Measurements from ENCODE around the gene UFSP1.

Gene UFSP1

DNA sequence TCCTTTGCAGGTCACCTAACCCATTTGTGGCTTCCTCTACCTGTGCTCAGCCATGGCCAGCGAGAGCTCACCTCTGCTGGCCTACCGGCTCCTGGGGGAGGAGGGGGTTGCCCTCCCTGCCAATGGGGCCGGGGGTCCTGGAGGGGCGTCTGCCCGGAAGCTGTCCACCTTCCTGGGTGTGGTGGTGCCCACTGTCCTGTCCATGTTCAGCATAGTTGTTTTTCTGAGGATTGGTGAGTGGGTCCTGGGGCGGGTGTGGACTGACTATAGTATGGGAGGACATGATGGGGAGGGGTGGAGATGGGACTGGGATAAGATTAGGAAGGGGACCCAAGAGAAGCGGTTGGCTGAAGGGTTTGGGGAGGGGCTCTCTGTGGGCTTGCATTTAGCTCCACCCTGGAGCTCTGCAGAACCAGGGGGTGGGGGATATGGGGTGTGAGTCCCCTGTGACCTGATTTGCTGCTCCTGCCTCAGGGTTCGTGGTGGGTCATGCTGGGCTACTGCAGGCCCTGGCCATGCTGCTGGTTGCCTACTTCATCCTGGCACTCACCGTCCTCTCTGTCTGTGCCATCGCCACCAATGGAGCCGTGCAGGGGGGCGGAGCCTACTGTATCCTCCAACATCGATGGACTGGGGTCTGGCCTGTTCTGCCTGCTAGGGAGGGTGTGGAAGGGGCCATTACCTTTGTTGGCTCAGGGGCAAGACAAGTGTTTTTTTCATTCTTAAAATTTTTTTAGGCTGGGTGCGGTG, 35.2 kb downstream of the UFSP1 start:
- DNase-seq: no peak

- peak; percentile 90 for DNase-seq
Observed at GRCh38 chr7:100852048-100852872, 37.3 kb downstream of the UFSP1 start, which contains the start of gene SLC12A9. Gene SLC12A9 (plus strand): TSS chr7:100852713. CDS start chr7:100854198, 1,485 bp downstream.

DNA sequence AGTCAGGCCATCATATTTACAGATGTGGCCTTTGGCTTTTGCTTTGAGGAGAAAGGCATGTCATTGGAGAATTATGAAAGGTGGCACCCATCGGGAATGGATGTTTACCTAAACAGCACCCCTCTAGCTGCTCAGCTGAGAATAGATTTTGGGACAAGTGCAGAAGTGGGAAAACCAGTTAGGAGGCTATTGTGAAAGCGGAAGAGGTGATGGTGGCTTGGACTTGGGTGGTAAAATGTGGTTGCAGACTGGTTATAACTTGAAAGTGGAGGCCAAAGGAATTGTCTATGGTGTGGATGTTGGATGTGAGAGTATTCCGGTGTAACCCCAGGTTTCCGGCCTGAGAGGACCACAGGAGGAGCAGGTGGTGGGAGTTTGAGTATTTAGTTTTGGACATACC, 42.2 kb downstream of the UFSP1 start:
- DNase-seq: no peak

DNA sequence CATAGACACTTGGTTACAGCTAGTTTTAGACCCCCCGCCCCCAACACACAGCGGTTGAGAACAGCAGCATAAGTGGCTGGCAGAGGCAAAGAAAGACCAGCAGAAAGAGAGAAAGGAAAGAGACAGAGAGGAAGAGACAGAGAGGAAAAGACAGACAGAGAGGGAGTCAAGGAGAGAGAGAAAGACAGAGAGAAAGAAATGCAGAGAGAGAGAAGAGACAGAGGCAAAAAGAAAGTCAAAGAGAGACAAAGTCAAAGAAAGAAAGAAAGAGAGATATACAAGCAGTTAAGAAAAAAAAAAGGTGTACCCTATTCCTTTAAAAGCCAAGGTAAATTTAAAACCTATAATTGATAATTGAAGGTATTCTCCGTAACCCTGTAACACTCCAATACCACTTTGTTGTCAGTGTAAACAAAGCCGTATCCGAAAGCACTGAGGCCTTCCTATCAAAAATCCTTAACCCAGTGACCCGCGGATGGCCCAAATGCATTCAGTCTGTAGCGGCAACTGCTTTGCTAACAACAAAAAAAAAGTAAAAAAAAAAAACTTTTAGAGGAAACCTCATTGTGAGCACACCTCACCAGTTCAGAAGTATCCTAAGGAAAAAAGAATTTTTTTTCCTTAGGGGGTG, 48.9 kb downstream of the UFSP1 start:
- DNase-seq: no peak

- no peak for DNase-seq
Observed at GRCh38 chr7:100839361-100839760, 50.2 kb downstream of the UFSP1 start.
